ENCODE data around the gene DHX9. TPM values are rescaled to one million over a fixed set of nuclear protein-coding genes. Genes with fewer than 3 reads are reported as not detected.

Gene DHX9
- total and polyA plus RNA-seq, 2 of the 13 experiments (the other 11 are each of a cell fraction or from before 2014, with no cell fraction given): 84.8 to 211 TPM

DNA sequence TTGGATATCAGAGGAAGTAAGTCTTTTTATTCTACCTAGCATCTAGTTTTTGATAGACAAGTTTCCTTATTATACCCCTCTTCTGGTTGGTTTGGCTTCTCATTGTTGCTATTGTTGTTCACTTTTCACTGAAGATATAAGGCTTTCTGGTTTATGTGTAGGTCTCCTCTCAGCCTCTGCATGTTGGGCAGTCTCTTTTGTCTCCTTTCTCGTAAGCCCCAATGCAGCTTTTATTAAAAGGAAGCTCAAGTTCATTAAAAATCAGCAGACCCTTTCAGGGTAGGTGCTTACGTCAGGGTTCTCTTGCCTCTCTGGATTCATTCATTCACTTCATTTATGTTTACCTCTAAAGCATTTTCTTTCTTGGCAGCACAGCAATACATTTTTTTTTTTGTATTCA is 4.8 kb upstream of the DHX9 start (continued):
- TF ChIP-seq, protein P1, sequence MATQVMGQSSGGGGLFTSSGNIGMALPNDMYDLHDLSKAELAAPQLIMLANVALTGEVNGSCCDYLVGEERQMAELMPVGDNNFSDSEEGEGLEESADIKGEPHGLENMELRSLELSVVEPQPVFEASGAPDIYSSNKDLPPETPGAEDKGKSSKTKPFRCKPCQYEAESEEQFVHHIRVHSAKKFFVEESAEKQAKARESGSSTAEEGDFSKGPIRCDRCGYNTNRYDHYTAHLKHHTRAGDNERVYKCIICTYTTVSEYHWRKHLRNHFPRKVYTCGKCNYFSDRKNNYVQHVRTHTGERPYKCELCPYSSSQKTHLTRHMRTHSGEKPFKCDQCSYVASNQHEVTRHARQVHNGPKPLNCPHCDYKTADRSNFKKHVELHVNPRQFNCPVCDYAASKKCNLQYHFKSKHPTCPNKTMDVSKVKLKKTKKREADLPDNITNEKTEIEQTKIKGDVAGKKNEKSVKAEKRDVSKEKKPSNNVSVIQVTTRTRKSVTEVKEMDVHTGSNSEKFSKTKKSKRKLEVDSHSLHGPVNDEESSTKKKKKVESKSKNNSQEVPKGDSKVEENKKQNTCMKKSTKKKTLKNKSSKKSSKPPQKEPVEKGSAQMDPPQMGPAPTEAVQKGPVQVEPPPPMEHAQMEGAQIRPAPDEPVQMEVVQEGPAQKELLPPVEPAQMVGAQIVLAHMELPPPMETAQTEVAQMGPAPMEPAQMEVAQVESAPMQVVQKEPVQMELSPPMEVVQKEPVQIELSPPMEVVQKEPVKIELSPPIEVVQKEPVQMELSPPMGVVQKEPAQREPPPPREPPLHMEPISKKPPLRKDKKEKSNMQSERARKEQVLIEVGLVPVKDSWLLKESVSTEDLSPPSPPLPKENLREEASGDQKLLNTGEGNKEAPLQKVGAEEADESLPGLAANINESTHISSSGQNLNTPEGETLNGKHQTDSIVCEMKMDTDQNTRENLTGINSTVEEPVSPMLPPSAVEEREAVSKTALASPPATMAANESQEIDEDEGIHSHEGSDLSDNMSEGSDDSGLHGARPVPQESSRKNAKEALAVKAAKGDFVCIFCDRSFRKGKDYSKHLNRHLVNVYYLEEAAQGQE (IDR thresholded peaks at IDR 0.05; ENCODE audit: borderline replicate concordance in 1 of 2, low read depth in 1 of 2, low read length in 2 of 2): no peak
- no peak for TF ChIP-seq ZNF260 (CRISPR knock-in tag; IDR thresholded peaks at IDR 0.05; ENCODE audit: borderline replicate concordance, low read depth)
- TF ChIP-seq ZZZ3 (CRISPR knock-in tag; IDR thresholded peaks at IDR 0.05; ENCODE audit: borderline replicate concordance): no peak
- TF ChIP-seq ZC3H13 (CRISPR knock-in tag; IDR thresholded peaks at IDR 0.05): no peak
- TF ChIP-seq ZNF775 (CRISPR knock-in tag; IDR thresholded peaks at IDR 0.05; ENCODE audit: borderline replicate concordance): no peak
- no peak for TF ChIP-seq DNMT3B (CRISPR knock-in tag; conservative IDR thresholded peaks at IDR 0.05)
- TF ChIP-seq SNAPC2 (CRISPR knock-in tag; IDR thresholded peaks at IDR 0.05): no peak
- no peak for TF ChIP-seq ZNF550 (CRISPR knock-in tag; IDR thresholded peaks at IDR 0.05; ENCODE audit: borderline replicate concordance)
- TF ChIP-seq, protein P2, sequence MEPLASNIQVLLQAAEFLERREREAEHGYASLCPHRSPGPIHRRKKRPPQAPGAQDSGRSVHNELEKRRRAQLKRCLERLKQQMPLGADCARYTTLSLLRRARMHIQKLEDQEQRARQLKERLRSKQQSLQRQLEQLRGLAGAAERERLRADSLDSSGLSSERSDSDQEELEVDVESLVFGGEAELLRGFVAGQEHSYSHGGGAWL (CRISPR knock-in tag; IDR thresholded peaks at IDR 0.05): no peak
- TF ChIP-seq GPN1 (CRISPR knock-in tag; IDR thresholded peaks at IDR 0.05; ENCODE audit: borderline replicate concordance): no peak
